B cell (primary cell): ENCODE results near the gene PLEKHJ1. TPM values are rescaled to one million over a fixed set of nuclear protein-coding genes. Genes with fewer than 3 reads are reported as not detected.

Experiments used
- ATAC-seq: fragments of 200-7000 bp; cut with Tn5 transposase; one replicate; pipeline ENCODE4 v1.10.0; 2021; ENCODE audit warnings: low read depth, mild to moderate bottlenecking, moderate number of reproducible peaks, moderate library complexity
- CTCF ChIA-PET: fragments of 350-600 bp; sonication (Branson Sonifier 250); formaldehyde crosslinking; loops from one replicate; lab custom pipeline; 2021; ENCODE audit warnings: antibody characterized with exemption, inconsistent platforms; lab: Charles Lee
- POLR2A ChIA-PET: fragments of 350-600 bp; sonication (Branson Sonifier 250); formaldehyde crosslinking; loops from one replicate; lab custom pipeline; 2021; ENCODE audit warnings: antibody characterized with exemption; lab: Charles Lee
- DNase-seq: peaks from one replicate; pipeline ENCODE4 v3.0.0; 2013
- H2AFZ ChIP-seq: 2 replicates; pipeline ENCODE4 v1.6.1; 2012; ENCODE audit warnings: mild to moderate bottlenecking, low read depth, low read length; ENCODE audit not compliant: insufficient read depth, poor library complexity, severe bottlenecking
- H3K27ac ChIP-seq, 2 donors: 1 replicate in 1 of 2; 2 replicates in 1 of 2; pipeline ENCODE4 v1.5.1; 2012 to 2013; ENCODE audit warnings: low read length in 2 of 2, mild to moderate bottlenecking in 2 of 2, moderate library complexity in 1 of 2
- H3K27me3 ChIP-seq, 4 experiments: fragments of 200-600 bp in 1 of 4; sonication (generic) in 1 of 4; replicated peaks in 1 of 4; 1 replicate in 2 of 4; 2 replicates in 2 of 4; pipeline versions ENCODE4 v1.6.1 to v1.7.0; 2013 to 2016; ENCODE audit warnings: low read length in 3 of 4, mild to moderate bottlenecking in 2 of 4, mixed read lengths in 1 of 4, moderate library complexity in 1 of 4; ENCODE audit not compliant: insufficient read depth in 4 of 4, control insufficient read depth in 3 of 4; ENCODE audit errors: control extremely low read depth in 1 of 4
- H3K36me3 ChIP-seq, 2 experiments: replicated peaks in 1 of 2; 1 replicate in 1 of 2; 2 replicates in 1 of 2; pipeline versions ENCODE4 v1.6.1 to v1.7.1; 2013; ENCODE audit warnings: low read length in 1 of 2; ENCODE audit not compliant: insufficient read depth in 2 of 2, control insufficient read depth in 1 of 2; ENCODE audit errors: control extremely low read depth in 1 of 2, extremely low read depth in 1 of 2
- H3K4me1 ChIP-seq, 2 donors: fragments of 200-600 bp in 1 of 2; sonication (generic) in 1 of 2; 1 replicate in 1 of 2; 2 replicates in 1 of 2; pipeline versions ENCODE4 v1.5.1 to v1.6.1; 2013 to 2017; ENCODE audit warnings: low read length in 2 of 2; ENCODE audit not compliant: control insufficient read depth in 2 of 2, insufficient read depth in 2 of 2
- H3K4me2 ChIP-seq: replicated peaks from 2 replicates; pipeline ENCODE3; 2012; ENCODE audit warnings: mild to moderate bottlenecking, low read depth, low read length; ENCODE audit not compliant: poor library complexity, severe bottlenecking
- H3K4me3 ChIP-seq, 5 experiments: fragments of 200-600 bp in 1 of 5; sonication (generic) in 1 of 5; 1 replicate in 3 of 5; 2 replicates in 2 of 5; pipeline versions ENCODE4 v1.5.1 to v1.7.0; 2011 to 2016; ENCODE audit warnings: low read length in 4 of 5, mild to moderate bottlenecking in 4 of 5, low read depth in 2 of 5, control low read depth in 1 of 5, moderate library complexity in 1 of 5; ENCODE audit not compliant: insufficient read depth in 1 of 5; ENCODE audit errors: control extremely low read depth in 1 of 5, extremely low read depth in 1 of 5
- H3K79me2 ChIP-seq: fragments of 200-600 bp; sonication (generic); one replicate; pipeline ENCODE4 v1.6.0; 2016; ENCODE audit warnings: low read length; ENCODE audit not compliant: control insufficient read depth, insufficient read depth
- H3K9ac ChIP-seq: fragments of 200-600 bp; sonication (generic); 2 replicates; pipeline ENCODE4 v1.6.1; 2017; ENCODE audit warnings: mild to moderate bottlenecking, low read length, moderate library complexity
- H3K9me3 ChIP-seq, 3 donors: one replicate each; pipeline versions ENCODE4 v1.6.1 to v1.7.1; 2013; ENCODE audit warnings: low read length in 2 of 3; ENCODE audit not compliant: control insufficient read depth in 2 of 3, insufficient read depth in 1 of 3; ENCODE audit errors: control extremely low read depth in 1 of 3
- H4K20me1 ChIP-seq: 2 replicates; pipeline ENCODE4 v1.6.0; 2012; ENCODE audit warnings: mild to moderate bottlenecking, low read length; ENCODE audit not compliant: insufficient read depth, control insufficient read depth, poor library complexity, severe bottlenecking
- H3K27ac Mint-ChIP-seq: one replicate; pipeline ENCODE4 v1.8.0; 2021; ENCODE audit warnings: mixed read lengths
- H3K27me3 Mint-ChIP-seq: one replicate; pipeline ENCODE4 v1.8.0; 2021; ENCODE audit warnings: mixed read lengths
- H3K4me1 Mint-ChIP-seq: one replicate; pipeline ENCODE4 v1.8.0; 2021; ENCODE audit warnings: mixed read lengths
- H3K4me3 Mint-ChIP-seq: one replicate; pipeline ENCODE4 v1.8.0; 2021; ENCODE audit warnings: mixed read lengths
- H3K9me3 Mint-ChIP-seq: one replicate; pipeline ENCODE4 v1.8.0; 2022; ENCODE audit warnings: mixed read lengths; ENCODE audit not compliant: insufficient read depth
- CTCF ChIP-seq: fragments of 200-600 bp; IDR thresholded peaks from one replicate; pipeline ENCODE4 v1.8.0; 2022; ENCODE audit warnings: antibody characterized with exemption, mild to moderate bottlenecking
- EZH2 ChIP-seq: IDR thresholded peaks from 2 replicates; pipeline ENCODE4 v1.6.1; 2012; ENCODE audit warnings: borderline replicate concordance, low read depth, mild to moderate bottlenecking, moderate library complexity, low read length; ENCODE audit not compliant: insufficient read depth, poor library complexity, severe bottlenecking
- WGBS: methylation state at CpG from one replicate; pipeline ENCODE4 v1.1.5; 2013; ENCODE audit warnings: missing lambda C conversion rate; ENCODE audit not compliant: insufficient coverage; 5-methylcytosine and 5-hydroxymethylcytosine counted together
- intact Hi-C: fragments of 100-400 bp; cut with micrococcal nuclease; formaldehyde crosslinking; loops from one replicate; pipeline ENCODE4 v1.10.0; 2022
- polyA plus RNA-seq: library from polyadenylated mRNA; depleted of rRNA; stranded (reverse); fragments of >200 nt; gene quantifications from 2 replicates; pipeline ENCODE4 v1.2.3, GENCODE V29; 2012
- total RNA-seq, 2 donors: library from RNA; stranded (reverse); fragments of 120-200 nt in 1 of 2; gene quantifications; 1 replicate in 1 of 2; 2 replicates in 1 of 2; pipeline versions ENCODE4 v1.2.3 to v1.2.4, GENCODE V29; 2013 to 2022

PLEKHJ1 gene
- total and polyA plus RNA-seq, 2 donors (not counting 1 experiment from before 2014, with no cell fraction given): 86.7 to 117 TPM

GRCh38 chr19:2215281-2215751 lies 20.8 kb downstream of the PLEKHJ1 start:
- Histone ChIP-seq H3K9ac (no peak overlapping the region), H4K20me1 (peaks cover 24% of the 10 kb centered on the region), H3K9me3 (no peaks in the 10 kb centered on the region), H3K4me2 (no peak overlapping the region), H3K4me3 (no peak overlapping the region), H3K27me3 (no peaks in the 10 kb centered on the region), H2AFZ (no peak overlapping the region), H3K4me1 (no peaks in the 10 kb centered on the region), H3K27ac (no peak overlapping the region), H3K36me3 (peaks cover 0 to 81% of the 10 kb centered on the region in 2 experiments), H3K79me2 (peaks cover 30% of the 10 kb centered on the region)
- DNase-seq (no peak), ATAC-seq (no peak)
- CTCF ChIA-PET: interaction anchor here (2.4 kb wide), 1 partner anchor 57 kb away, joined by 7 read pairs; no protein-coding TSS in a partner anchor
- no peaks in the 10 kb centered on the region for H3K27me3 Mint-ChIP-seq
- TF ChIP-seq EZH2: no peak
- no peak for TF ChIP-seq CTCF
- no peaks in the 10 kb centered on the region for H3K9me3 Mint-ChIP-seq
- H3K4me3 Mint-ChIP-seq: no peak overlapping the region
- H3K27ac Mint-ChIP-seq: no peak overlapping the region
- 86% methylated on average over 31 of the region's 31 CpGs for WGBS
- intact Hi-C loops: no loop called here
- peaks cover 5% of the 10 kb centered on the region for H3K4me1 Mint-ChIP-seq
- POLR2A ChIA-PET: interaction anchor here (0.8 kb wide), 1 partner anchor 29 kb away, joined by 3 read pairs; no protein-coding TSS in a partner anchor

GRCh38 chr19:2214251-2214650 lies 21.9 kb downstream of the PLEKHJ1 start:
- H3K9me3 ChIP-seq: no peaks in the 10 kb centered on the region
- ATAC-seq (no peak), DNase-seq (no peak)
- no peak overlapping the region for H3K27ac ChIP-seq
- POLR2A ChIA-PET: no interaction called here
- Mint-ChIP-seq H3K27ac (no peak overlapping the region), H3K4me1 (peaks cover 5% of the 10 kb centered on the region), H3K9me3 (no peaks in the 10 kb centered on the region), H3K27me3 (no peaks in the 10 kb centered on the region), H3K4me3 (no peak overlapping the region)
- H3K4me2 ChIP-seq: no peak overlapping the region
- H3K4me1 ChIP-seq: no peaks in the 10 kb centered on the region
- no peak overlapping the region for H3K9ac ChIP-seq
- peaks cover 35% of the 10 kb centered on the region for H3K79me2 ChIP-seq
- H3K27me3 ChIP-seq: no peaks in the 10 kb centered on the region
- peaks cover 20% of the 10 kb centered on the region for H4K20me1 ChIP-seq
- TF ChIP-seq EZH2: no peak
- TF ChIP-seq CTCF: no peak
- CTCF ChIA-PET: interaction anchor here (1.1 kb wide), 1 partner anchor 178 kb away, joined by 3 read pairs; no protein-coding TSS in a partner anchor
- over 99% methylated on average over 14 of the region's 17 CpGs for WGBS
- intact Hi-C loops: no loop called here
- no peak overlapping the region for H3K4me3 ChIP-seq
- H3K36me3 ChIP-seq: peaks cover 0 to 80% of the 10 kb centered on the region in 2 experiments
- no peak overlapping the region for H2AFZ ChIP-seq
